ENCODE measurements around the gene CMIP. TPM values are rescaled to one million over a fixed set of nuclear protein-coding genes. Genes with fewer than 3 reads are reported as not detected.
A peak's percentile ranks its signal among the peaks of the same experiment; 100 is the strongest.

Gene CMIP
- total RNA-seq, 4 donors from 2014 or later, result 15.5 to 65.9 (median 20.2) TPM

- peaks cover 14 to 50% of the 10 kb centered on the region in 2 donors for H3K4me1 ChIP-seq
- no peaks in the 10 kb centered on the region for H3K27me3 ChIP-seq
- no peak overlapping the region for H3K4me3 ChIP-seq (replicated peaks in 1 of 3)
- H3K27ac ChIP-seq, result no peak overlapping the region
- no peaks in the 10 kb centered on the region for H3K36me3 ChIP-seq
- no peak for DNase-seq
- H3K9me3 ChIP-seq, result no peaks in the 10 kb centered on the region
- TF ChIP-seq POLR2A (IDR thresholded peaks at IDR 0.05) (no peak), CTCF (IDR thresholded peaks at IDR 0.05) (no peak)
- intact Hi-C loops (cut with DNase I), result no loop called here
- 68 to 69% methylated on average over 11 of the region's 11 CpGs for WGBS, 2 donors
Measured at GRCh38 chr16:81484908-81485624, 40.5 kb downstream of the CMIP start.

- H3K4me3 ChIP-seq (replicated peaks in 1 of 3), result no peak overlapping the region
- H3K9me3 ChIP-seq, result no peaks in the 10 kb centered on the region
- no peak for DNase-seq
- no peak overlapping the region for H3K27ac ChIP-seq
- H3K4me1 ChIP-seq, result peaks cover 23 to 59% of the 10 kb centered on the region in 2 donors
- intact Hi-C loops (cut with DNase I), result no loop called here
- H3K36me3 ChIP-seq, result no peaks in the 10 kb centered on the region
- TF ChIP-seq POLR2A (IDR thresholded peaks at IDR 0.05) (no peak), CTCF (IDR thresholded peaks at IDR 0.05) (no peak)
- no peaks in the 10 kb centered on the region for H3K27me3 ChIP-seq
- 81 to 82% methylated on average over 16 of the region's 21 CpGs for WGBS, 2 donors
Measured at GRCh38 chr16:81485824-81486539, 41.4 kb downstream of the CMIP start.

- no peaks in the 10 kb centered on the region for H3K36me3 ChIP-seq
- DNase-seq, result peak; percentile 62 to 68
- TF ChIP-seq CTCF (IDR thresholded peaks at IDR 0.05), result no peak
- TF ChIP-seq POLR2A (IDR thresholded peaks at IDR 0.05), result no peak
- H3K4me3 ChIP-seq (replicated peaks in 1 of 3), result no peak overlapping the region
- intact Hi-C loops (cut with DNase I), result no loop called here
- WGBS, 2 donors, result 44 to 63% methylated on average over 9 to 14 of the region's 22 CpGs
- H3K9me3 ChIP-seq, result no peaks in the 10 kb centered on the region
- no peak overlapping the region for H3K27ac ChIP-seq
- H3K4me1 ChIP-seq, result peaks cover 27 to 65% of the 10 kb centered on the region in 2 donors
- no peaks in the 10 kb centered on the region for H3K27me3 ChIP-seq
Measured at GRCh38 chr16:81486540-81487061, 42.0 kb downstream of the CMIP start.

- Histone ChIP-seq H3K4me1 (peaks cover 34 to 71% of the 10 kb centered on the region in 2 donors), H3K27ac (no peak overlapping the region), H3K9me3 (no peaks in the 10 kb centered on the region), H3K4me3 (replicated peaks in 1 of 3) (no peak overlapping the region), H3K36me3 (no peaks in the 10 kb centered on the region), H3K27me3 (no peaks in the 10 kb centered on the region)
- intact Hi-C loops (cut with DNase I), result no loop called here
- DNase-seq, result no peak
- TF ChIP-seq CTCF (IDR thresholded peaks at IDR 0.05) (no peak), POLR2A (IDR thresholded peaks at IDR 0.05) (no peak)
- 87 to 91% methylated on average over 6 of the region's 14 CpGs for WGBS, 2 donors
Measured at GRCh38 chr16:81487301-81487720, 42.7 kb downstream of the CMIP start.

Measured in thyroid gland (tissue), 4 donors.